Spleen (tissue), 3 donors: ENCODE measurements around the gene DYNLT2B.

Experiments used
- POLR2A ChIP-seq, 3 donors: fragments of 450-650 bp; IDR thresholded peaks; one replicate each; pipeline ENCODE4 v1.5.1; 2017; ENCODE audit warnings: antibody characterized with exemption in 3 of 3, mild to moderate bottlenecking in 1 of 3
- POLR2AphosphoS5 ChIP-seq, 3 donors: sonication (generic); formaldehyde crosslinking; IDR thresholded peaks; one replicate each; pipeline ENCODE4 v1.5.1; 2017; ENCODE audit warnings: antibody characterized with exemption in 3 of 3

- TF ChIP-seq POLR2A (IDR thresholded peaks at IDR 0.05) (no peak), POLR2AphosphoS5 (IDR thresholded peaks at IDR 0.05) (no peak)
These were observed 21.0 kb upstream of the DYNLT2B start for GRCh38 chr3:196339044-196339443.
